ENCODE results near the gene SMIM36. TPM values are rescaled to one million over a fixed set of nuclear protein-coding genes. Genes with fewer than 3 reads are reported as not detected.
"Not testable (repeated sequence)": the region's sequence is repeated elsewhere in the genome, so short reads cannot be mapped to it uniquely, and the experiment has no call there.

The SMIM36 gene
- polyA plus RNA-seq, 4 donors = 0.17 TPM; not detected in 2

DNA sequence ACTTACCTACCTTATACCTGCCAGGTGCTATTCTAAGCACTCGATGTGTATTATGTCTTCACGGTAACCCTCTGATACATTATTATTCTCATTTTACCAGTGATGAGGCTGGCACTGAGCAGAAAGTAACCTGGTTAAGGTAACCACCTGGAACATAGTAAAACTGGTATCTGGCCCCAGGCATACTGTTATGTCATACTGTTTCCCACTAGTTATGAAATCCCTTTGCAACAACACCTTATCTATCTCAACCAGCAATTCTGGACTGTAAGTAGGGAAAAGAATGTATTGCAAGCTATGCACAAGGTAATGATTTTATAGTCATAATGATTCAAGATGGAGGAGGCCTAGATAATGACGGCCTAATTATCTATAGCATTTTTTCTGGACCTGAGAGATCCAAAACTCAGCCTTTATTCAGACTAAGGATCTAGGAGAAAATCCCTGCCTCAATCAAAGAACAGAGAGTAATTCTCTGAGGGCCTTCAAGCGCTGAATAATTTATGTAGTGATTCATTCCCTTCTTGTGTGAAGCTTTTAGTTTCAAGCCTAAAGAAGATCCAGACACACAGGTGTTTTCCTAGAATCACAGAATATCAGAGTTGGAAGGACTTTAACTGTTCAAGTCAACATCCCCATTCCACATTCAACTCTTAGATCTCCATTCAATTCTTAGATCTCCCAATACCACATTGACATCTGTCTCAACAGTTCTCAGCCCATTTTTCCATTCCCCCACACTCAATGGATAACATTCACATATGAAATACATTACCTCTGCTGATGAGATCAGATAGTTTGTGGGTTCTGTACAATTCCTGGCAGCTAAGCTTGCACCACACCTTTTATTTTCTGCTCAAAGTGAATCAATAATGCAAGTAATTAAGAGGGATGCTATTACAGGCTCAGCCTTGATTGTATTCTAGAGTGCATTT, 74.8 kb downstream of the SMIM36 start:
- no peak for DNase-seq (ENCODE audit: low read depth in 4 of 4, low spot score in 3 of 4)

- DNase-seq (ENCODE audit: low read depth in 4 of 4, low spot score in 3 of 4) = no peak
Observed at GRCh38 chr17:55435408-55435807, 75.8 kb downstream of the SMIM36 start.

DNA sequence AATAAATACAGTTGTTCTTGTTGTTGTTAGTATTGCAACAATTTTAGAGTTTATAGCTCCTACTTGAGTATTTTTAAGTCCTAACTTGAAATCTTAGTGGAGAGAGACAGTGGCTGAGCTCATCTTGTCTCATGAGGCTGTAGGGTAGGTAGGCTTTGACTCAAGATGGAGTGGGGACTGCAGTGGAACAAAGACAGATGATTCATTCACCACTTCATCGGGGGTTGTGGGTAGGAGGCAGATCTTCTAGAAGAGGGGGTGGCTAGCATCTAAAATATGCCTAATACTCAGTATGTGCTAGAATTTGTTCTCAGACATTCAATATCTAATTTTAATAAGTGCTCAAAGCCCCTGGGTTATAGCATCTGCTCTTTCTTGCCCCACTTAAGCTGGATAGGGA, 76.5 kb downstream of the SMIM36 start:
- DNase-seq (ENCODE audit: low read depth in 4 of 4, low spot score in 3 of 4) = no peak

GRCh38 chr17:55433629-55434422, 77.4 kb downstream of the SMIM36 start:
- no peak for DNase-seq (ENCODE audit: low read depth in 4 of 4, low spot score in 3 of 4)

DNA sequence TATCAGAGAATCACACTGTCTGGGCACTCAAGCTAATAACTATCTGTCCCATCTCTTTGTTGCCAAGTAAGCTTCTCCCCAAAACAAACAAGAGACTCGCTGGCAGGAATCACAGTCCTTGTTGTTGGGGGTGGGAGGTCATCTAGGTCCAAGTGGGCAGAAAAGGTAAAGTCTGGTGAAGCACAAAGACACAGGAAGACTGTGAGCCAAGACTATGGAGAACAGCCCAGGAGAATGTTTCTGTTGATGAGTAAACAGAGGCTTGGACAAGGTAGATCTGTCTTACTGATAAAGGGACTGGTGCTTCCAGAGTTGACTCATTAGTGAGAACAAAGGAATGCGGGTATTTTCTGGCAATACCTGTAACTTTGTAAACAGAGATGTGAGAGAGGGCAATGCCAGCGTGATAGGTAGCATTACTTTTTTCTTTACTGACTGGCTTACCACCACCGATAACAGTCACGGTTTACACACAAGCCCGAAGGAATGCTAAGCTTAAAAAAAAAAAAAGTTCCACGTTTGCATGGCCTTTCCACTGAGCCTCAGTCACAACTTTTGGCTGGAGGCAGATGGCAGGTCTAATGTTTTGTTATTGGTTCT, 78.1 kb downstream of the SMIM36 start:
- DNase-seq (ENCODE audit: low read depth in 4 of 4, low spot score in 3 of 4) = no peak

DNA sequence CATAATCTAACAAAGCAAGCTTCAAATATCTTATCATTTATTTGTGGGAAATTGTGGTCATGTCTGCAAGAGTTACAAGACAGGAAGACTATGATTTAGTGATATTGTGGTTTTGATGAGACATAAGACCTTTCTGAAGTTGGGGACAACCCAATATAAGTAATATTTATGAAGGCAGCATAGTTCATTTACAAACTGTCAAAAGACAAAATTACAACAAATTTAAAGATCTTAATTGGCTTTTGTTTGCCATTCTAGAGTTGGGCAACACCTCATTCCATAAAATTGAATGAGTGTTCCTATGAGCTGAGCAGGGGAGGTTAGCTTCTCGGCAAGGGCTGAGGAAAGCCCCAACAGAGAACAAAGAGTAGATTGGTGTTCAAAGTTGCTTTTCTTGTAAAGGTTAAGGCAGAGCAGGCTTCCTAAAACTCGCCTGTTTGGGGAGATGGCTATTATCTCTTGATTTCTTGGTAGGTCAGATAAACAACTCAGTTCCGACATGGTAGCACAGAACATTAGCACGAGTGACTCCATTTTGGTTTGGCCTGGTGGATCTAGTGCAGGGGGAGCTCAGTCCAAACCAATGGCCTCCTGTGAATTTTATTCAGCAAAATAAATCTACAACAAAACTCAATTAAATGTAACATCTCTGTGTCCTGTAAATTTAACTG, 78.8 kb downstream of the SMIM36 start:
- DNase-seq (ENCODE audit: low read depth in 4 of 4, low spot score in 3 of 4) = no peak

- DNase-seq (ENCODE audit: low read depth in 4 of 4, low spot score in 3 of 4) = not testable (repeated sequence)
Observed at GRCh38 chr17:55431914-55432313, 79.3 kb downstream of the SMIM36 start.

GRCh38 chr17:55430541-55431288, 80.5 kb downstream of the SMIM36 start:
- DNase-seq (ENCODE audit: low read depth in 4 of 4, low spot score in 3 of 4) = no peak

DNA sequence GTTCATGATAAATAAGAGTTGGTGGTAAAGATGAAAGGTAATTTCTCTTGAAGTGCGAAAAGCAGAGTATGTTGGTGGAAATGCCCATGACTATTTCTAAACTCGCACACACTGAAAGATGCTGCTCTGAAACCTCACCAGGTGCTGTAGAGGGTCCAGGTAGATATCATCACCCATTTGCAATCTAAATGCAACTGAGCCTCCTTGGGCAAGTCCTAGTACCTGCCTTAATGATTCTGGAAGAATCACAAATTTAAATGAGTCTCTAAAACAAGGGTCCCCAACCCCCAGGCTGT, 83.7 kb downstream of the SMIM36 start:
- no peak for DNase-seq (ENCODE audit: low read depth in 4 of 4, low spot score in 3 of 4)

DNA sequence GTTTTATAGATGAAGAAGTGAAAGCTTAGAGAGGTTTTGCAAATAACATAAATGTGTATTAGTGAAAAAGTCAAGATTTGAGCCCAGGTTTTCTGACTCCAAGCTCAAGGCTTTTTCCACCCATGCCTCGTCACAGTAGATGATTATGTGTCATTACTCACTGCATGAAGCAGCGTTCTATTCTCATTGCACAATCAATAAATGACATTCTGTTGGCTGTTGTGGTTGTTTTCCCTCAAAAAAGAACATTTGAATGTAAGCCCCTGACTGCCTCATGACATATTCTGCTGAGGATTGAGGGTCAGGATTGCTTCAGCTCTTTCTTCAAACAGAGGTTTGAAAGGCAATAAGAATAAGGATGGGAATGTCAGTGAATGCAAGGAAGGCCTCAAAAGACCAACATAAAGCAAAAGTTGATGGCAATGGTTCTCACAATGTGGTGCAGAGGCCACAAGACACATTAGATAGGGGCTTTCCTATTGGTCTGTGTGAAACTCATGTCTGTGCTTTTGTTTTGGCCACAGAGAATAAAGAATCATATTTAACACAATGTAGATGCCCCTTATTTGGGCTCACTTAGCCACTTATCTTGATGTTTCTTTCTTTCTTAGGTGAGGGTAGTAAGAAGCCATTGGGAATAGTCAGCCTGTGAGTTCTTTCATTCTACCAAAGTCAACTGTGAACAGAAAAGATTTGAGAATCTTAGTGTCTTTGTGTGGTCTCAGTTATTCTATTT, 84.2 kb downstream of the SMIM36 start:
- no peak for DNase-seq (ENCODE audit: low read depth in 4 of 4, low spot score in 3 of 4)

DNA sequence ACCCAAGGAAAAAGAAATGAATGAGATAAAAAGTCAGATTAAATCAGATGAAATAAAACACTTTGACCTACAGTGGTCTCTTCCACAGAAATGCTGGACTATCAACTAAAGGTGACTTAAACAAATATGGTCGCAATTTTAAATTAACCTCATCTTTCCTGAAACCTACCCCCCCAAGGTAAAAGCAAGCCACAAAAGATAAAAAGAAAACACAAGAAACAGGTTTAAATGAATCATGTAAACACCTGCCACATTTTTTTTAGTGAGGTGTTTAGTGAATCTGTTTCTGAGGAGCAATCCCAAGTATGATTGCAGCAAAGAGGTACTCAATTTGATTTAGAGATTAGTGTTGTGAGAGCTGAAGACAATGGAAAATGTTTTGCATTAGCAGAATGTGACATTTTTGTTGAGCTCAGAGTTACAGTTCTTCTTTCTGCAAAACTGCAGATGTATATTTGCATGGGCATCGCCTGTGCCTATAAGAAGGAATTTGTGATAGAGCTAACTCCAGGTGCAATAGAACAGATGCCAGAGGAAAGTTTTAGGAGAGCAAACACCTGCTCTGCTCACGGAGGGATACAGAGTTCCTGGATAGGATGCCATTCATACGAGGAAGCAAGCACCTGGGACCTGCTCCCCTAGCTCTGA, 86.2 kb downstream of the SMIM36 start:
- DNase-seq (ENCODE audit: low read depth in 4 of 4, low spot score in 3 of 4) = no peak

DNA sequence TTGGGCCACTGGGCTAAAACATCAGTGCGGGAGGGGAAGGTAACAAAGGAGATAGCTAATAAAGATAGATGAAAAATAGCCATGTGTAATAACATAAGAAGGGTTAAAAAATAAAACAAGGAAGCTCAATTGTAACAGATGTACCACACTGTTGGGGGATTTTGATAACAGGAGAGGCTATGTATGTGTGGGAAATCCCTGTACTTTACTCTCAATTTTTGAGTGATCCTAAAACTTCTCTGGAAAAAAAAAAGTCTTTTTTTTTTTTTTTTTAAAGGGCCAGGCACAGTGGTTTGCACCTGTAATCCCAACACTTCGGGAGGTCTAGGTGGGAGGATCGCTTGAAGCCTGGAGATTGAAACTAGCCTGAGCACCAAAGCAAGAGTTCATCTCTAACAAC, 87.7 kb downstream of the SMIM36 start:
- DNase-seq (ENCODE audit: low read depth in 4 of 4, low spot score in 3 of 4) = no peak

DNA sequence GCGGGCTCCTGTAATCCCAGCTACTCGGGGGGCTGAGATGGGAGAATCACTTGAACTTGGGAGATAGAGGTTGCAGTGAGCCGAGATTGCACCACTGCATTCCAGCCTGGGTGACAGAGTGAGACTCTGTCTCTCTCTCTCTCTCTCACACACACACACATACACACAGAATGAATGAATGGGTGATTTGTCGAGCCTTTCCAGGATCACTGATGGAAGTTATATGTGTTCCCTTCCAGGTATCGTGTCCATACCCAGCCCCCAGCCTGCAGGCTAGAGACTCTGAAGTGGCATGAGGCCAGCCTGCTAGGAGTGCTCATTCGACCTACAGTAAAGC, 88.5 kb downstream of the SMIM36 start:
- not testable (repeated sequence) for DNase-seq (ENCODE audit: low read depth in 4 of 4, low spot score in 3 of 4)

DNA sequence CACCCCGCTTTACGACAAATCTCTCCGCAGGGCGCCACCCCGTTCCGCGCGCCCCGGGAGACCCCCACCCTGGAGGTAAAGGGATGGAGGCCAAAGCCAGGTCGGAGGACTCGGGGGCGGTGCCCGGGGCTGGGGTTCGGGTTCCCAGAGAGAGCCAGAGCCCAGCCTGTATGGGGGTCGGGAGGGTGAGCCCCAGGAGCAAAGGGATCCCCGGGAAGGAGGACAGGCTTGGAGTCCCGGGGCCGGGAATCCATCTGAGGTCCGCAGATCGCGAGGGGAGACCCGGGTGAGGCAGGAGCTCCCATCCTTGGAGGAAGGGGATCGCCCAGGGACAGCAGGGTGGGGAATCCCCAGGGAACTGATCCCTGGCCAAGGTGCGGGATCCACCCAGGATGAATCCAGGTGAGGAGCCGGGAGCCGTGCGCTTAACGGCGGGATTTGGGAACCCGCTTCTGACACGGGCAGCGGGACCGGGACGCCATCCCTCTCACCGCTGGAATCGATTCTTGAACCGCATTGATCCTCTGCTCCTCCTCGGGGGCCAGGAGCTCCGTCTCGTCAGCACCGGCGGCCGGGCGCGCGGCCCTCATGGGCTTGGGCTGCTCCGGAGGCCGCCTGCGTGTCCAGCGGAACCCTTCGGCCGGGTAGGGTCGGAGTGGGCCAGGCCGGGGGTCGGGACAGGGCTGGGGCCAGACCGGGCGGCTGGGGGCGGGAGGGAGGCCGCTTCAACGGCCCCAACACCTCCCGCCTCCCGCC, 89.9 kb downstream of the SMIM36 start, which contains the start of gene MMD:
TSS of gene MMD (minus strand) at position 657 of the 756 bp plus-strand sequence. CDS start at position 517, 140 bp downstream.
- DNase-seq (ENCODE audit: low read depth in 4 of 4, low spot score in 3 of 4) = peak in 1 of 4 donors; percentile 37

DNA sequence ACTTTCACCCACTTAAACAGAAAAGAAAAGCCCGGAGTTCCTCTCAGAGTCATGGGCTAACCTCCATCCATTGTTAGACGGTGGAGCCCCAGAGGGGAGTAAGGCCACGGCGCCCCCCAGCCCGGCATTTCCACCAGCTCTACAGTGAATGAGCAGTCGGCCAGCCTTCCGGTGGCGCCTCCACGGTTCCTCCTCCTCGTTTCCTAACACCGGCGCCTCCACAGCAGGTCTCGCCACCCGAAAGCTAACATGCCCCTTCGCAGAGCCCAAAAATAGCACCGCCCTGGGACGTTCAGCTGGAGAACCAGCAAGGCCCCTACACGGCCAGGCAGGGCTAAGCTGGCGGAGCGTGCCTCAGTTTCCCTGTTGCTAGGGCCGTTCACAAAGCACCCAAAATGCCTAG, 90.5 kb downstream of the SMIM36 start:
- DNase-seq (ENCODE audit: low read depth in 4 of 4, low spot score in 3 of 4) = no peak

GRCh38 chr17:55420067-55420775, 91.0 kb downstream of the SMIM36 start:
- no peak for DNase-seq (ENCODE audit: low read depth in 4 of 4, low spot score in 3 of 4)

- no peak for DNase-seq (ENCODE audit: low read depth in 4 of 4, low spot score in 3 of 4)
Observed at GRCh38 chr17:55418369-55419268, 92.6 kb downstream of the SMIM36 start.

Measured in right renal pelvis (tissue), 4 donors.